Body of pancreas (tissue), 4 donors: Measurements from ENCODE around the gene IBA57. TPM values are rescaled to one million over a fixed set of nuclear protein-coding genes. Genes with fewer than 3 reads are reported as not detected.

Source experiments
- ATAC-seq: fragments of 150-250 bp; one replicate; pipeline ENCODE4 v1.9.1; 2016
- DNase-seq, 4 donors: peaks; one replicate each; pipeline ENCODE4 v3.0.0-alpha.2; 2019
- H3K27ac ChIP-seq, 4 donors: fragments of 200-600 bp; sonication (generic); 1 replicate in 3 of 4; 2 replicates in 1 of 4; pipeline versions ENCODE4 v1.5.1 to v1.6.1; 2016 to 2019; ENCODE audit warnings: mild to moderate bottlenecking in 1 of 4, mixed read lengths in 1 of 4, moderate library complexity in 1 of 4
- H3K27me3 ChIP-seq, 2 donors: fragments of 200-600 bp; sonication (generic); one replicate each; pipeline ENCODE4 v1.6.0; 2016; ENCODE audit warnings: mild to moderate bottlenecking in 1 of 2
- H3K36me3 ChIP-seq, 2 donors: fragments of 200-600 bp; sonication (generic); replicated peaks in 1 of 2; 2 replicates each; pipeline ENCODE4 v1.5.1; 2016; ENCODE audit warnings: low read depth in 2 of 2; ENCODE audit not compliant: insufficient read depth in 1 of 2
- H3K4me1 ChIP-seq: fragments of 200-600 bp; sonication (generic); one replicate; pipeline ENCODE4 v1.6.0; 2016
- H3K4me3 ChIP-seq, 2 donors: fragments of 200-600 bp; sonication (generic); 1 replicate in 1 of 2; 2 replicates in 1 of 2; pipeline ENCODE4 v1.5.1; 2016 to 2019
- H3K9me3 ChIP-seq, 3 donors: fragments of 200-600 bp; sonication (generic); 1 replicate in 2 of 3; 2 replicates in 1 of 3; pipeline ENCODE4 v1.5.1; 2016
- CTCF ChIP-seq, 7 experiments: fragments of 450-650 bp in 4 of 7; fragments of 200-600 bp in 3 of 7; sonication (generic) in 3 of 7; IDR thresholded peaks; one replicate each; pipeline ENCODE4 v1.5.1; 2016 to 2019; ENCODE audit warnings: antibody characterized with exemption in 7 of 7
- POLR2A ChIP-seq, 3 donors: fragments of 450-650 bp; IDR thresholded peaks; one replicate each; pipeline ENCODE4 v1.6.1; 2016; ENCODE audit warnings: antibody characterized with exemption in 3 of 3, mild to moderate bottlenecking in 2 of 3
- WGBS, 2 donors: methylation state at CpG; one replicate each; pipeline ENCODE4 v1.1.5; 2017; 5-methylcytosine and 5-hydroxymethylcytosine counted together
- intact Hi-C: fragments of 100-400 bp; cut with DNase I; formaldehyde crosslinking; loops from one replicate; pipeline ENCODE4 v1.15.1; 2023
- total RNA-seq, 2 donors: library from RNA; depleted of rRNA; stranded (reverse); fragments of >200 nt; gene quantifications; one replicate each; pipeline ENCODE4 v1.1.0, GENCODE V29; 2016

The IBA57 gene
- total RNA-seq, 2 donors from 2014 or later: 4.7 to 13.5 TPM

- ATAC-seq (no peak), DNase-seq (peak in 1 of 4 donors; percentile 9)
- H3K9me3 ChIP-seq: no peaks in the 10 kb centered on the region
- no peak overlapping the region for H3K27ac ChIP-seq
- 78 to 86% methylated on average over 14 to 20 of the region's 20 CpGs for WGBS, 2 donors
- no peaks in the 10 kb centered on the region for H3K27me3 ChIP-seq
- intact Hi-C loops: no loop called here
- H3K4me3 ChIP-seq: no peak overlapping the region
- no peak for TF ChIP-seq CTCF (IDR thresholded peaks at IDR 0.05)
- no peak for TF ChIP-seq POLR2A (IDR thresholded peaks at IDR 0.05)
- H3K36me3 ChIP-seq: no peaks in the 10 kb centered on the region
- H3K4me1 ChIP-seq: peaks cover 19% of the 10 kb centered on the region
These were observed 10.7 kb upstream of the IBA57 start for GRCh38 chr1:228154670-228155571.

GRCh38 chr1:228155596-228156514 lies 9.7 kb upstream of the IBA57 start:
- Histone ChIP-seq H3K9me3 (no peaks in the 10 kb centered on the region), H3K4me1 (peaks cover 10% of the 10 kb centered on the region), H3K4me3 (no peak overlapping the region), H3K27ac (no peak overlapping the region), H3K27me3 (no peaks in the 10 kb centered on the region), H3K36me3 (no peaks in the 10 kb centered on the region)
- 77 to 82% methylated on average over 11 to 16 of the region's 16 CpGs for WGBS, 2 donors
- TF ChIP-seq CTCF (IDR thresholded peaks at IDR 0.05) (no peak), POLR2A (IDR thresholded peaks at IDR 0.05) (no peak)
- peak in 1 of 4 donors; percentile 5 for DNase-seq
- intact Hi-C loops: no loop called here
- ATAC-seq: no peak

- no peak overlapping the region for H3K27ac ChIP-seq
- H3K4me1 ChIP-seq: peaks cover 3% of the 10 kb centered on the region
- TF ChIP-seq CTCF (IDR thresholded peaks at IDR 0.05) (no peak), POLR2A (IDR thresholded peaks at IDR 0.05) (no peak)
- no peak overlapping the region for H3K4me3 ChIP-seq
- no peak for DNase-seq
- WGBS, 2 donors: 59% methylated on average over 8 to 9 of the region's 9 CpGs
- no peaks in the 10 kb centered on the region for H3K36me3 ChIP-seq
- no peaks in the 10 kb centered on the region for H3K9me3 ChIP-seq
- no peak for ATAC-seq
- no peaks in the 10 kb centered on the region for H3K27me3 ChIP-seq
- intact Hi-C loops: no loop called here
These were observed 9.1 kb upstream of the IBA57 start for GRCh38 chr1:228156515-228156881.

GRCh38 chr1:228156941-228157728 lies 8.5 kb upstream of the IBA57 start:
- no peak for ATAC-seq

More at GRCh38 chr1:228156941-228157728, 8.5 kb upstream of the IBA57 start:
- WGBS, 2 donors: 65% methylated on average over 8 to 22 of the region's 24 CpGs
- Histone ChIP-seq H3K27me3 (no peaks in the 10 kb centered on the region), H3K36me3 (no peaks in the 10 kb centered on the region), H3K4me1 (no peaks in the 10 kb centered on the region), H3K9me3 (no peaks in the 10 kb centered on the region), H3K4me3 (no peak overlapping the region), H3K27ac (no peak overlapping the region)
- TF ChIP-seq POLR2A (IDR thresholded peaks at IDR 0.05) (no peak), CTCF (IDR thresholded peaks at IDR 0.05) (no peak)
- intact Hi-C loops: no loop called here
- DNase-seq: no peak
